Stimulated activated CD4-positive, alpha-beta T cell treated with anti-CD3 and anti-CD28 coated beads, Interleukin-4, amount 100 ng/mL, for 48 hours (primary cell): ENCODE data around the gene VGLL4.

Experiments
- DNase-seq, 2 donors: peaks; one replicate each; pipeline ENCODE4 v3.0.0-alpha.2; 2020; ENCODE audit warnings: low read depth in 2 of 2

The VGLL4 gene

GRCh38 chr3:11551036-11551435 lies 92.7 kb downstream of the VGLL4 start:
- no peak for DNase-seq

- no peak for DNase-seq
These were observed 94.1 kb downstream of the VGLL4 start for GRCh38 chr3:11549580-11550140.

- no peak for DNase-seq
These were observed 95.0 kb downstream of the VGLL4 start for GRCh38 chr3:11548721-11549131.

GRCh38 chr3:11547498-11547897 lies 96.2 kb downstream of the VGLL4 start:
- no peak for DNase-seq

- no peak for DNase-seq
These were observed 96.9 kb downstream of the VGLL4 start for GRCh38 chr3:11546657-11547302.

- DNase-seq = no peak
These were observed 98.4 kb downstream of the VGLL4 start for GRCh38 chr3:11545186-11545851.

DNA sequence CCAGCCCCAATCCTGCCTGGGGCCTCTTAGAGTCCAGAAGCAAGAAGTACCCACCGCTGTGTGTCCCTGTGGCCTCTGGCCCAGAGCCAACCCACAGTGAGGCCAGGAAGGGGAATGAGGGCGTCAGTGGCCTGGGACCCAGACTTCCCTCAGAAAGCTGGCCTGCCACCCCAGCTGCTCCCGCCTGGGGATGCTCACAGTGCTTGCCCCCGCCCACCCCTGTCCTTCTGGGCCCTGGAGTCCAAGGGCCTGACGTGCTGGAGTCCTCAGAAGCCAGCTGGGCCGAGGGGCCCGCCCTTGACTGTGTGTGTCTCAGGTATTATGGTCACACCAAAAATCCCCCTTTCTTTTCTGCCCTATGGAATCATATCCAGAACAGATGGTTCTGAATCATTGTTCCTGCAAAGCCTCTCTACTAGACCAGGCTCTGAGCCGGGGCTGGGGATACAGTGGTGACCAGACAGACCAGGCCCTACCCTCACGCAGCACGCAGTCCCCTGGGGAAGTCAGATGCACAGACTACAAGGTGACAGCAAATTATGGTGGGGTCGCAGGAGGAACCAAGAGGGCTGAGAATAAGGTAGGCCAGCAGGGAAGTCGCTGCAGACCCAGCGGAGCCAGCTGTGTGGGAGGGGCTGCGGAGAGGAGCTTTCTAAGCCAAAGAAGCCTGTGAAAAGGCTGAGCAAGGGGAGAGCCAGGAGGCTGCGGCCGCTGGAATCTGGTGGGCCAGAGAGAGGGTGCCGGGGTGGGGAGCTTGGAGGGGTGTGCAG lies 99.1 kb downstream of the VGLL4 start:
- no peak for DNase-seq

DNA sequence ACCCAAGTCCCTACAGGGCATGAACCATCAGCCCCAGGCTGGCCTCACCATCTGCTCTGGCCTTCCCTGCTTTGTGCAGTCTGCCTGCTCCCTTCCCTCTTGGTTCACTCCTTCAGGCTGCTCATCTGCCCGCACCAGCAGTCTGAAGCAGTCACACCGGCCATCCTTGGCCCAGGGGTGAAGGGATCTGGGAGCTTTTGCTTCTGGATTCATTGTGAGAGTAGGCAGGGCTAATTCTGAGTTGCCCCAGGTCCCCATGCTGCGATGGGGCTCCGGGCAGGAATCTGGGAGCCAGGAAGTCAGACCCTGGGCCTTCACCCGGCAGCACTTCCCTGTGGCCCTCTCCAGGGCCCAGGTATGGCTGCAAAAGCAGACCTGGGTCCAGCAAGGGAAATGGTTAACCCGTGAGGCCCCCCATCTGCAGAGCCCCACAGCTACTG lies 99.7 kb downstream of the VGLL4 start:
- DNase-seq = no peak

DNA sequence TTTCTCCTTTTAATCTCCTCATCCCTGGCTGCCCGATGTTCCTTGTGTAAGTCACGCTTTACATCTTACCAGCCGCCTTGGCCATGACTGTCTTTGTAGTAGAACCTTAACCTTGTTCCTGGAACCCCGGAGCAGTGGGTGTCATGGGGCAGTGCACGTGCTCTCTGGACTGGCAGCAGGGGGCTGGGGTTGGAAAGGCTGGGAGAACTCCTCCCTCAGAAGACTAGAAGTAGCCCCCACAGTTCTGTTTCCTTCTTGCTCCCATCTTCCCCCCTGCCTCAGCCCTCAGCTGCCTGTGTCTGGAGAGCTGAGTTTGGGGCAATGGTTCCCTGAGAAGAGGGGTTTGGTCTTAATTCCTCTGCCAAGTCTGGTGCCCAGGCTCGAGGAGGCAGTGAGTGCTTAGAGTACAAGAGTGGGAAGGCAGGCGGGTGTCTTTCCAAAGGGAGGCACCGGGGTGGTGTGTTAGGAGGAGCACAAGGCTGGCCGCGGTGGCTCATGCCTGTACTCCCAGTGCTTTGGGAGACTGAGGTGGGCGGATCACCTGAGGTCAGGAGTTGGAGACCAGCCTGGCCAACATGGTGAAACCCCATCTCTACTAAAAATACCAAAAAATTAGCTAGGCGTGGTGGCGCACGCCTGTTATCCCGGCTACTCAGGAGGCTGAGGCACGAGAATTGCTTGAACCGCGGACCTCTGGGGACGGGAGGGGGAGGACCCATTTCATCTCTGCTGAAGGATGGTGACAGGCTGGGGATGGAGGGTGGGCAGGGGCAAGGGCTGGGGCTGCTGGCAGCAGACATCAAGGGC lies 100.4 kb downstream of the VGLL4 start:
- no peak for DNase-seq

- no peak for DNase-seq
These were observed 101.2 kb downstream of the VGLL4 start for GRCh38 chr3:11542551-11542950.

GRCh38 chr3:11541321-11542303 lies 102.1 kb downstream of the VGLL4 start:
- no peak for DNase-seq

GRCh38 chr3:11539677-11540076 lies 104.0 kb downstream of the VGLL4 start:
- no peak for DNase-seq

DNA sequence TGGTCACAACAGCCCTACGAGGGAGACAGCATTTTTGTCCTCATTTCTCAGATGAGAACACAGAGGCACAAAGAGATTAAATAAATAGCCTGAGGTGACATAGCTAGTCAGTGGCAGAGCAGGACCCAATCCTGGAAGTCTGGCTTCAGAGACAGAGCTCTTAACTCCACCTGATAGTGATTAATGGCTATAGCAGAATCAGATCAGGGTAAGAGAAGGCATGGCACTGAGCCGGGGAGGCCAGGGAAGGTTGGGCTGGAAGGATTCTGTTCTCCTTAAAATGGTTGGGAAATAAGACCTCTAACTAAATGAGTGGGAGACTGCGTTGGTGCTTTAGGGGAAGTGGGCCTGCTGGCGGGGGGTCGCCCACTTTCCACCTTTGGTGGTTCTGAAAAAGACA lies 104.5 kb downstream of the VGLL4 start:
- DNase-seq = no peak

DNA sequence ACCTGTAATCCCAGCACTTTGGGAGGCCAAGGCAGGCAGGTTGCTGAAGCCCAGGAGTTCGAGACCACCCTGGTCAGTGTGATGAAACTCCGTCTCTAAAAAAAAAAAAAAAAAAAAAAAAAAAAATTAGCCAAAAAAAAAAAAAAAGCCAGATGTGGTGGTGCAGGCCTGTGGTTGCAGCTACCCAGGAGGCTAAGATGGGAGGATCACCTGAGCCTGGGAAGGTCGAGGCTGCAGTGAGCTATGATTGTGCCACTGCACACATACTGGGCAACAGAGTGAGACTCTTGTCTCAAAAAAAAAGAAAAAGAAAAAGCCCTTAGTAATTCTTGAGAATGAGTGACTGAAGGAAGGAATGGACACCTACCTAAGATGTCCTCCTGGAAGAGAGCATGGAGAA lies 105.1 kb downstream of the VGLL4 start:
- DNase-seq = no peak

DNA sequence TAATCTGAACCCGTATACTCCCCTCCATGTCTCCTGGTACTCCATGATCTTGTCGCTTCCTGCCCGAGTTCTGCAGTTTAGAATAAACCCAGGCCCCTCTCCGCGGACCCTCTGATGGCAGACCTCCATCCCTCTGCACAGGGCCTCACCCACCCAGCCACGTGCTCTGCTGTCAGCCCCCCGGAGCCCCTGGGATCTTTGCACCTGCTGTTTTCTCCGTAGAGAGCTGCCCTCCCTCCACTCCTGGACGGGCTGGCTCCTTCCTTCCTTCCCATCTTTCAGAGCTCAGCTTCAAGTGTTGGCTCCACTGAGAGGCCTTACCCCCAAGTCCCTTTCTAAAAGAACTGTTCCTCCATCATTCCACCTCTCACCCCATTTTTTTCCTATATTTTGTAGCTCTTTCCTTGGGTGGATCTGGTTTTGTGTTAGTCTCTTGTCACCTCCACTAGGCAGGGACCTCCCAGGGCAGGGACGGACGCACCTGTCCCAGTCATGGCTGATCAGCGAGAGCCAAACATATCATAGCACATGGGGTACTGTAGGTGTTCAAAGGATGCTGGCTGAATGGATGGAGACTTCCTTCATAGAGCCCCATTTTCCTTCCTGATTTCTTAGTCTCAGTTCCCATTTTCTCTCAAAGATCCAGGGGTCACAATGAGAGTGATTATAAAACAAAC lies 106.6 kb downstream of the VGLL4 start:
- no peak for DNase-seq

DNA sequence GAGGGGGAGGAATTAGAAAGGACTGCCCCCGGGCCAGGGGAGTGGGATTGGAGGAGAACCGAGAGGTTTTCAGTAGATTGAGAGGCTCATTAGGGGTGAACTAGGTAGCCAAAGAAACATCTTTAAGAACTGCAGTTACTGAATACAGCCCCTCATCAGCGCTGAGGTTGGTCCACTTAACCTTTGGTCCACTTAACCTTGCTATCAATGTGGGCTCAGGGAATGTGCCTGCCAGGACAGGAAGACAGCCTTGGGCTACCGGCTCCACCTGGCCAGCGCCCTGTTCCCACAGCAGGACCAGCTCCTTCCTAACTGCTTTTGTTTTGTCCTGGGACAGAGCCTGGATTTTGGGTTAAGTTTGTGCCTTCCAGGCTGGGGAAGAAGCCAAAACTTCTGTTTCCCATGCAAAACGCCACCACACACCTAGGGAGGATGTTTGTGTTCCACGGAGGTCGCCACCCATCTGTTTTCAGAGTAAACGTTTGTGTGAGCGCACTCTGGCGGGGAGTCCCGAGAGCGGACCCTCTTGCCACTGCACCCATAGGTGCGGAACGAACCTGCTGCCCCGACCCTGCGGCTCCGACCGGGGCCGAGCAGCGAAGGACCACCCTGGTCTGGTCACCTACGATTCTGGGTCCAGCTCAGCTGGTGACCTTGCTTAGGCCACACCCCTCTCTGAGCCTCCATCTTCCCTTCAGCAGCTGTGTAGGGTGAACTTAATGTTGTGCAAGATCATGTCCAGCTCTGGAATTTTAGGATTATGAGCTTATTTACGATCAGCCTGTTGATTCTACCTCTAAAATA lies 107.4 kb downstream of the VGLL4 start:
- no peak for DNase-seq

DNA sequence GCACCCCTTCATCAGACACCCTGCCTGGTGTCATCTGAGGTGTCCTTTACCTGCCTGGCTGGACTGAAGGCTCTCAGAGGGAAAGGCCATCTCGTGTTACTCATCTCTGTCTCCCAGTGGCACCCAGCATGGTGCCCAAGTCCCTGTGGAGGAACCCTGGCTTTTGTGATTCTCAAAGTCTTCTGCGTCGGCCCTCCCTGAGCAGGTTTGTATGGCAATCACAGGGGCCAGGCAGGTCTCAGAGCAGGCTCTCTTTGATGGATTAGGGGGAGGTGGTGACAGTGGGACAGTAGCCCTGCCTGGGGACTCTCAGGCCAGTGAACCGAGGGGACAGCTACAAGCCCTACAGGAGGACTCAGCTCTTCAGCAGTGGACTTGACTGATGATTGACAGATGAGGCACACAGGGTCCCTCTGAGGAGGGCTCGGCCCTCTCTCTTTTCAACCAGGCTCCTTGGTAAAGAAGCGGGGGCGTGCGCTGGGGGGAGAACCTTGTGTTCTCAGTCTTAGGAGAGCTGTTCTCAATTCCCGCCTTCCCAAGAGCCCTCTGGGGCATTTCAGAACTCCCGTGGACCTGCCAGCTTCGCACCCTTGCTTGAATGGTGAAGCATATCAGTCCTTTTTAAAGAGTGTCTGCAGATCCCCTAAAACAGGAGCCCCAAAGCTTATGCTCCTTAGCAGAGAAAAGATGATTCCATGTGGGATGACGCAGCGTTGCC lies 108.3 kb downstream of the VGLL4 start:
- no peak for DNase-seq

DNA sequence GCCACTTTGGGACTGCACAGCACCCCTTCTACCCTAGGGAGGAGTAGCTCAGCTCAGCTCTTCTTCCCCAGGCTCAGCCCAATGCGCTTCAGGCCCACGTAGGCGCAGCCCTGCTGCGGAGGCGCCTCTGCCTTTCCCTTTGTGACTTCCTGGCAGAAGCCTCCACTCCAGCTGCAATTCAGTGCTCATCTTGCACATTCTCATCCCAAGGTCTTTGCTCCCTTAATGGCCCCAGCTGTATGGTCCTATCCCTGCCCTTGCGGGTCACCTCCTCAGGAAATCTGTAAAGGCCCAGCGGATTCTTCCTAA lies 109.0 kb downstream of the VGLL4 start:
- no peak for DNase-seq
